Measurements from ENCODE around the gene CIBAR2. TPM values are rescaled to one million over a fixed set of nuclear protein-coding genes. Genes with fewer than 3 reads are reported as not detected.

The CIBAR2 gene
- total and polyA plus RNA-seq, 2 experiments from 2014 or later: not detected

- TF ChIP-seq STAT1 (IDR thresholded peaks at IDR 0.05; ENCODE audit: unreplicated experiment) (no peak), EZH2phosphoT487 (IDR thresholded peaks at IDR 0.05; ENCODE audit: unreplicated experiment) (no peak), EZH2 (IDR thresholded peaks at IDR 0.05; ENCODE audit: low read depth, unreplicated experiment) (no peak)
- TF ChIP-seq, protein P1, sequence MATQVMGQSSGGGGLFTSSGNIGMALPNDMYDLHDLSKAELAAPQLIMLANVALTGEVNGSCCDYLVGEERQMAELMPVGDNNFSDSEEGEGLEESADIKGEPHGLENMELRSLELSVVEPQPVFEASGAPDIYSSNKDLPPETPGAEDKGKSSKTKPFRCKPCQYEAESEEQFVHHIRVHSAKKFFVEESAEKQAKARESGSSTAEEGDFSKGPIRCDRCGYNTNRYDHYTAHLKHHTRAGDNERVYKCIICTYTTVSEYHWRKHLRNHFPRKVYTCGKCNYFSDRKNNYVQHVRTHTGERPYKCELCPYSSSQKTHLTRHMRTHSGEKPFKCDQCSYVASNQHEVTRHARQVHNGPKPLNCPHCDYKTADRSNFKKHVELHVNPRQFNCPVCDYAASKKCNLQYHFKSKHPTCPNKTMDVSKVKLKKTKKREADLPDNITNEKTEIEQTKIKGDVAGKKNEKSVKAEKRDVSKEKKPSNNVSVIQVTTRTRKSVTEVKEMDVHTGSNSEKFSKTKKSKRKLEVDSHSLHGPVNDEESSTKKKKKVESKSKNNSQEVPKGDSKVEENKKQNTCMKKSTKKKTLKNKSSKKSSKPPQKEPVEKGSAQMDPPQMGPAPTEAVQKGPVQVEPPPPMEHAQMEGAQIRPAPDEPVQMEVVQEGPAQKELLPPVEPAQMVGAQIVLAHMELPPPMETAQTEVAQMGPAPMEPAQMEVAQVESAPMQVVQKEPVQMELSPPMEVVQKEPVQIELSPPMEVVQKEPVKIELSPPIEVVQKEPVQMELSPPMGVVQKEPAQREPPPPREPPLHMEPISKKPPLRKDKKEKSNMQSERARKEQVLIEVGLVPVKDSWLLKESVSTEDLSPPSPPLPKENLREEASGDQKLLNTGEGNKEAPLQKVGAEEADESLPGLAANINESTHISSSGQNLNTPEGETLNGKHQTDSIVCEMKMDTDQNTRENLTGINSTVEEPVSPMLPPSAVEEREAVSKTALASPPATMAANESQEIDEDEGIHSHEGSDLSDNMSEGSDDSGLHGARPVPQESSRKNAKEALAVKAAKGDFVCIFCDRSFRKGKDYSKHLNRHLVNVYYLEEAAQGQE (IDR thresholded peaks at IDR 0.05; ENCODE audit: unreplicated experiment): no peak
- TF ChIP-seq, protein P2, sequence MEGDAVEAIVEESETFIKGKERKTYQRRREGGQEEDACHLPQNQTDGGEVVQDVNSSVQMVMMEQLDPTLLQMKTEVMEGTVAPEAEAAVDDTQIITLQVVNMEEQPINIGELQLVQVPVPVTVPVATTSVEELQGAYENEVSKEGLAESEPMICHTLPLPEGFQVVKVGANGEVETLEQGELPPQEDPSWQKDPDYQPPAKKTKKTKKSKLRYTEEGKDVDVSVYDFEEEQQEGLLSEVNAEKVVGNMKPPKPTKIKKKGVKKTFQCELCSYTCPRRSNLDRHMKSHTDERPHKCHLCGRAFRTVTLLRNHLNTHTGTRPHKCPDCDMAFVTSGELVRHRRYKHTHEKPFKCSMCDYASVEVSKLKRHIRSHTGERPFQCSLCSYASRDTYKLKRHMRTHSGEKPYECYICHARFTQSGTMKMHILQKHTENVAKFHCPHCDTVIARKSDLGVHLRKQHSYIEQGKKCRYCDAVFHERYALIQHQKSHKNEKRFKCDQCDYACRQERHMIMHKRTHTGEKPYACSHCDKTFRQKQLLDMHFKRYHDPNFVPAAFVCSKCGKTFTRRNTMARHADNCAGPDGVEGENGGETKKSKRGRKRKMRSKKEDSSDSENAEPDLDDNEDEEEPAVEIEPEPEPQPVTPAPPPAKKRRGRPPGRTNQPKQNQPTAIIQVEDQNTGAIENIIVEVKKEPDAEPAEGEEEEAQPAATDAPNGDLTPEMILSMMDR (conservative IDR thresholded peaks at IDR 0.05; ENCODE audit: low read depth in 2 of 2): no peak
Observed at GRCh38 chr16:85111184-85111583, 1.1 kb downstream of the CIBAR2 start (continued).

DNA sequence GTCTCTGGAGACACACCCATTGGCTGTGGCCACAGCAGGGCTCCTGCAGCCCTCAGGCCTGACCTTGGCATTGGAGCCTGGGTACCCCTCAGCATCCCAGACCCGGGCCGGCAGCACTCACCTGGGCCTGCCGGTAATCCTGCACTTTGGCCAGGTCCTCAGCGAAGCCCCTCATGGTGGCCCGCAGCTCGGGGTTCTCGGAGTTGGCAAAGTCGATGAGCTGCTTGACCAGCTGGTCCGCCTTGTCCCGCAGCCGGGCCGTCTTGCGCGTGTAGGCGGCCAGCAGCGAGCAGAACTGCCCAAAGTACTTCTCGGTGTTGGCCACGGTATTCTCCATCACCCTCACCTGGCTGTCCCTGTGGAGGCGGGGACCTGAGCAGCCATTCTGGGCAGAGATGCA is 2.2 kb downstream of the CIBAR2 start:
- H3K27ac Mint-ChIP-seq: no peak overlapping the region
- ATAC-seq (no peak), DNase-seq (ENCODE audit: low spot score) (no peak)
- Histone ChIP-seq H3F3A (replicated peaks; ENCODE audit: low read depth) (no peaks in the 10 kb centered on the region), H3K36me3 (ENCODE audit: insufficient read depth) (no peaks in the 10 kb centered on the region), H3K4me3 (no peak overlapping the region), H2AFZ (no peak overlapping the region), H3K79me2 (replicated peaks; ENCODE audit: insufficient read depth) (no peaks in the 10 kb centered on the region), H3K4me2 (no peak overlapping the region), H3K27ac (ENCODE audit: low read depth) (no peak overlapping the region), H3K27me3 (ENCODE audit: insufficient read depth) (no peaks in the 10 kb centered on the region), H3K9me2 (ENCODE audit: insufficient read depth) (no peaks in the 10 kb centered on the region), H4K20me1 (replicated peaks; ENCODE audit: insufficient read depth) (no peaks in the 10 kb centered on the region), H3K4me1 (ENCODE audit: insufficient read depth) (no peaks in the 10 kb centered on the region; the same call in 1 of the 2 replicates)
- peaks cover 22% of the 10 kb centered on the region for H3K27me3 Mint-ChIP-seq (ENCODE audit: insufficient read depth, low read depth, poor library complexity)
- TF ChIP-seq, protein P2 (conservative IDR thresholded peaks at IDR 0.05; ENCODE audit: low read depth in 2 of 2): no peak
- TF ChIP-seq ZNF331 (CRISPR knock-in tag; IDR thresholded peaks at IDR 0.05; ENCODE audit: low read depth) (no peak), NANOG (IDR thresholded peaks at IDR 0.05; ENCODE audit: borderline replicate concordance) (no peak), EZH2phosphoT487 (IDR thresholded peaks at IDR 0.05; ENCODE audit: unreplicated experiment) (no peak), ZNF114 (CRISPR knock-in tag; IDR thresholded peaks at IDR 0.05) (no peak)
- TF ChIP-seq, protein P3, sequence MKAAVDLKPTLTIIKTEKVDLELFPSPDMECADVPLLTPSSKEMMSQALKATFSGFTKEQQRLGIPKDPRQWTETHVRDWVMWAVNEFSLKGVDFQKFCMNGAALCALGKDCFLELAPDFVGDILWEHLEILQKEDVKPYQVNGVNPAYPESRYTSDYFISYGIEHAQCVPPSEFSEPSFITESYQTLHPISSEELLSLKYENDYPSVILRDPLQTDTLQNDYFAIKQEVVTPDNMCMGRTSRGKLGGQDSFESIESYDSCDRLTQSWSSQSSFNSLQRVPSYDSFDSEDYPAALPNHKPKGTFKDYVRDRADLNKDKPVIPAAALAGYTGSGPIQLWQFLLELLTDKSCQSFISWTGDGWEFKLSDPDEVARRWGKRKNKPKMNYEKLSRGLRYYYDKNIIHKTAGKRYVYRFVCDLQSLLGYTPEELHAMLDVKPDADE (IDR thresholded peaks at IDR 0.05): no peak
- TF ChIP-seq, protein P1 (IDR thresholded peaks at IDR 0.05; ENCODE audit: unreplicated experiment): no peak
- H3K4me3 Mint-ChIP-seq: no peak overlapping the region
- no peaks in the 10 kb centered on the region for H3K36me3 Mint-ChIP-seq (ENCODE audit: low read depth)
- H3K4me1 Mint-ChIP-seq: peaks cover 22% of the 10 kb centered on the region
- no peaks in the 10 kb centered on the region for H3K9me3 Mint-ChIP-seq
